Gastrocnemius medialis (tissue), 4 donors: ENCODE measurements around the gene CCDC187. TPM values are rescaled to one million over a fixed set of nuclear protein-coding genes. Genes with fewer than 3 reads are reported as not detected.
A peak's percentile ranks its signal among the peaks of the same experiment; 100 is the strongest.

Experiments used
- ATAC-seq, 2 donors: fragments of 150-250 bp; one replicate each; pipeline ENCODE4 v1.9.1; 2016
- DNase-seq, 2 donors: peaks; one replicate each; pipeline ENCODE4 v3.0.0-alpha.2; 2019
- H3K27ac ChIP-seq, 4 donors: fragments of 200-600 bp; sonication (generic); 1 replicate in 1 of 4; 2 replicates in 3 of 4; pipeline ENCODE4 v1.5.1; 2016 to 2018; ENCODE audit warnings: mild to moderate bottlenecking in 2 of 4, moderate library complexity in 1 of 4
- H3K27me3 ChIP-seq, 3 donors: fragments of 200-600 bp; sonication (generic) in 2 of 3; 1 replicate in 1 of 3; 2 replicates in 2 of 3; pipeline versions ENCODE4 v1.5.1 to v1.6.0; 2016 to 2019; ENCODE audit warnings: mild to moderate bottlenecking in 1 of 3, moderate library complexity in 1 of 3
- H3K36me3 ChIP-seq, 2 donors: fragments of 200-600 bp; sonication (generic) in 1 of 2; one replicate each; pipeline ENCODE4 v1.5.1; 2017 to 2018
- H3K4me1 ChIP-seq, 2 donors: fragments of 200-600 bp; sonication (generic) in 1 of 2; one replicate each; pipeline ENCODE4 v1.5.1; 2016 to 2017; ENCODE audit warnings: mild to moderate bottlenecking in 2 of 2
- H3K4me3 ChIP-seq, 4 donors: fragments of 200-600 bp; sonication (generic) in 3 of 4; 1 replicate in 1 of 4; 2 replicates in 3 of 4; pipeline ENCODE4 v1.5.1; 2016 to 2019; ENCODE audit warnings: mild to moderate bottlenecking in 2 of 4
- H3K9me3 ChIP-seq, 3 donors: fragments of 200-600 bp; sonication (generic) in 2 of 3; 1 replicate in 1 of 3; 2 replicates in 2 of 3; pipeline ENCODE4 v1.5.1; 2016 to 2019
- POLR2A ChIP-seq, 2 donors: fragments of 450-650 bp; IDR thresholded peaks; one replicate each; pipeline ENCODE4 v1.6.1; 2017; ENCODE audit warnings: antibody characterized with exemption in 2 of 2, mild to moderate bottlenecking in 2 of 2, moderate library complexity in 2 of 2
- in situ Hi-C, 4 donors: fragments of 200-750 bp; cut with MboI; loops; one replicate each; pipeline versions ENCODE4 v1.15.0 to v1.8.0; 2017; ENCODE audit warnings: low sequenced_read_pairs in 4 of 4
- intact Hi-C: fragments of 100-400 bp; cut with DNase I; formaldehyde crosslinking; loops from one replicate; pipeline ENCODE4 v1.15.1; 2023; ENCODE audit warnings: low total_unique reads
- total RNA-seq, 4 donors: library from RNA; depleted of rRNA; stranded (reverse); fragments of >200 nt; gene quantifications; one replicate each; pipeline versions ENCODE4 v1.1.0 to v1.2.3, GENCODE V29; 2016
- TF ChIP-seq, protein P1 (sequence below), 5 experiments: fragments of 450-650 bp in 3 of 5; fragments of 200-600 bp in 2 of 5; sonication (generic) in 2 of 5; IDR thresholded peaks in 4 of 5; conservative IDR thresholded peaks in 1 of 5; 1 replicate in 4 of 5; 2 replicates in 1 of 5; pipeline ENCODE4 v1.5.1; 2016 to 2019; ENCODE audit warnings: antibody characterized with exemption in 5 of 5, mild to moderate bottlenecking in 3 of 5, moderate library complexity in 3 of 5

Gene CCDC187
- total RNA-seq, 4 donors from 2014 or later = not detected

- Histone ChIP-seq H3K27me3 (no peaks in the 10 kb centered on the region), H3K4me1 (peaks cover 21 to 28% of the 10 kb centered on the region in 2 donors), H3K36me3 (no peaks in the 10 kb centered on the region), H3K9me3 (no peaks in the 10 kb centered on the region), H3K4me3 (peak overlapping the region; percentile 67 to 99 (median 83)), H3K27ac (no peak overlapping the region)
- in situ Hi-C loops = no loop called here
- TF ChIP-seq POLR2A (IDR thresholded peaks at IDR 0.05) = no peak
- TF ChIP-seq, protein P1, sequence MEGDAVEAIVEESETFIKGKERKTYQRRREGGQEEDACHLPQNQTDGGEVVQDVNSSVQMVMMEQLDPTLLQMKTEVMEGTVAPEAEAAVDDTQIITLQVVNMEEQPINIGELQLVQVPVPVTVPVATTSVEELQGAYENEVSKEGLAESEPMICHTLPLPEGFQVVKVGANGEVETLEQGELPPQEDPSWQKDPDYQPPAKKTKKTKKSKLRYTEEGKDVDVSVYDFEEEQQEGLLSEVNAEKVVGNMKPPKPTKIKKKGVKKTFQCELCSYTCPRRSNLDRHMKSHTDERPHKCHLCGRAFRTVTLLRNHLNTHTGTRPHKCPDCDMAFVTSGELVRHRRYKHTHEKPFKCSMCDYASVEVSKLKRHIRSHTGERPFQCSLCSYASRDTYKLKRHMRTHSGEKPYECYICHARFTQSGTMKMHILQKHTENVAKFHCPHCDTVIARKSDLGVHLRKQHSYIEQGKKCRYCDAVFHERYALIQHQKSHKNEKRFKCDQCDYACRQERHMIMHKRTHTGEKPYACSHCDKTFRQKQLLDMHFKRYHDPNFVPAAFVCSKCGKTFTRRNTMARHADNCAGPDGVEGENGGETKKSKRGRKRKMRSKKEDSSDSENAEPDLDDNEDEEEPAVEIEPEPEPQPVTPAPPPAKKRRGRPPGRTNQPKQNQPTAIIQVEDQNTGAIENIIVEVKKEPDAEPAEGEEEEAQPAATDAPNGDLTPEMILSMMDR (IDR thresholded peaks at IDR 0.05 in 4 of 5, conservative IDR thresholded peaks at IDR 0.05 in 1 of 5) = no peak
- no peak for ATAC-seq
- intact Hi-C loops = loop anchor here (10.0 kb wide), 2 partner anchors 280 to 340 kb away; partner anchors contain the start of genes CAMSAP1 and UBAC1
- DNase-seq = no peak
Measured at GRCh38 chr9:136244122-136244968, 59.5 kb downstream of the CCDC187 start.

GRCh38 chr9:136243631-136244030 is 60.3 kb downstream of the CCDC187 start:
- TF ChIP-seq POLR2A (IDR thresholded peaks at IDR 0.05) = no peak
- ATAC-seq (no peak), DNase-seq (no peak)
- H3K27me3 ChIP-seq = no peaks in the 10 kb centered on the region
- H3K9me3 ChIP-seq = no peaks in the 10 kb centered on the region
- no peak overlapping the region for H3K27ac ChIP-seq
- in situ Hi-C loops = no loop called here
- no peak overlapping the region for H3K4me3 ChIP-seq
- H3K36me3 ChIP-seq = no peaks in the 10 kb centered on the region
- intact Hi-C loops = loop anchor here (10.0 kb wide), 2 partner anchors 279 to 339 kb away; partner anchors contain the start of genes CAMSAP1 and UBAC1
- peaks cover 21 to 28% of the 10 kb centered on the region in 2 donors for H3K4me1 ChIP-seq

DNA sequence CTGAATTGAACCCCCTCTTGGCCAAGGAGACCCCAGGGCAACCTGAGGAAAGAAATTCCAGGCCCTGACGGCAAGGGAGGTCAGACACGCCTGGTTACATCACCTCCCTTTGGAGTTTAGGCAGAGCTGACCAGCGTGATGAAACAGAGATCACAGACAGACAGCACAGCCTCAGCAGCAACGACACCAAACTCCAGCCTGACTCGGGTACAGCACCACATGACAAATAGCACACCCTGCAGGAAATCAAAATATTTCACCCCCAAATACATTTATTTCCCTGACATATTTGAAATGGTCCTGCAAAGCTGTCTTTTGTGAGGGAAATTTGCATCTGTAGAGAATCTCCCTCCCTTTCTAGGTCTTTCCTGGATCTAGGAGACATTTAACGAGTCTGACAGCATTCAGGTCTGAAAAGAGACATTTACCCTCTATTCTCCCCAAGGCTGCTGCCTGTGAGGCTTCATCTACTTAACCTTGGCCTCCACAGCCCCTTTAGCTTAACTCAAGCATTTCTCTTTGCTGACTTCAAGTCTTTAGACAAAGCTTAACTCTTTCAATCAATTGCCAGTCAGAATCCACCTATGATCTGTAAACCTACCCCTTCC is 60.9 kb downstream of the CCDC187 start:
- in situ Hi-C loops (no loop called here), intact Hi-C loops (loop anchor here (10.0 kb wide), 2 partner anchors 278 to 338 kb away; partner anchors contain the start of genes CAMSAP1 and UBAC1)
- Histone ChIP-seq H3K4me1 (peaks cover 21 to 28% of the 10 kb centered on the region in 2 donors), H3K36me3 (no peaks in the 10 kb centered on the region), H3K27ac (no peak overlapping the region), H3K27me3 (no peaks in the 10 kb centered on the region), H3K4me3 (no peak overlapping the region), H3K9me3 (no peaks in the 10 kb centered on the region)
- TF ChIP-seq, protein P1 (IDR thresholded peaks at IDR 0.05 in 4 of 5, conservative IDR thresholded peaks at IDR 0.05 in 1 of 5) = no peak
- no peak for TF ChIP-seq POLR2A (IDR thresholded peaks at IDR 0.05)
- DNase-seq = no peak
- ATAC-seq = no peak

DNA sequence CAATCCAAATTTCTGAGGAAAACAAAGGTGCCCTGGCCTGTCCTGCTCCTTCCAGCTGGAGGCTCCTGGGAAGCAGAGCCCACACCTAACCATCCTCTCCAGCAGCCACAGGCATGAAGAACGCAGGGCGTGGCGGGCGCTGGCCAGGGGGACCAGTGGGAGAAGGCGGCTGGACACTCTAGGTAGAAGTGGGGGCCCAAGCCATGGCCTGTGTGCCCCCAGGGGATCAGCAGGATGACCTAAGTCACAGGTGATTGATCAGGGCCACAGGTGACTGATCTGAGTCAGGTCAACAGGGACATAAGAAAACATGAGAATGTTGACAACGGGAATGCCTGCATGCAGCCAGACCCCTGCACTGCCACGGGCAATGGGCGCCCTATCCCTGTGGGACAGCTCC is 61.6 kb downstream of the CCDC187 start:
- Histone ChIP-seq H3K9me3 (no peaks in the 10 kb centered on the region), H3K36me3 (no peaks in the 10 kb centered on the region), H3K4me3 (no peak overlapping the region), H3K27ac (no peak overlapping the region), H3K27me3 (no peaks in the 10 kb centered on the region), H3K4me1 (peaks cover 21 to 28% of the 10 kb centered on the region in 2 donors)
- DNase-seq (no peak), ATAC-seq (no peak)
- TF ChIP-seq, protein P1 (IDR thresholded peaks at IDR 0.05 in 4 of 5, conservative IDR thresholded peaks at IDR 0.05 in 1 of 5) = no peak
- TF ChIP-seq POLR2A (IDR thresholded peaks at IDR 0.05) = no peak
- intact Hi-C loops (loop anchor here (10.0 kb wide), 2 partner anchors 277 to 337 kb away; partner anchors contain the start of genes CAMSAP1 and UBAC1), in situ Hi-C loops (no loop called here)

DNA sequence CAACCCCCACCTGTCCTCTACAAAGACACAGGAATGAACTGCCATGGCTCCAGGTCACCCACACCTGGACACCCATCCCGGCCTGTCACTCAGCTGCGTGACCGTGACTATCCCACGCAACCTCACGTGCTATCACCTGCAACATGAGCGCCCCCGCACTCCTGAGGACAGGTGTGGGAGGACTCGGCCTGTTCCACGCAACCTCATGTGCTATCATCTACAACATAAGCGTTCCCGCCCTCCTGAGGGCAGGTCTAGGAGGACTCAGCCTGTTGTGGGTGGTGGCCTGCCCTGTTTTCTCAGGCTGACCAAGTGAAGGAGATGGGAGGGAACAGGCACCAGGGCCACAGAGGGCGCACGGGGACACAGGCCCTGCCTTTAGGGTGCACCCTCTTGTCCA is 62.4 kb downstream of the CCDC187 start:
- DNase-seq (no peak), ATAC-seq (no peak)
- intact Hi-C loops (loop anchor here (10.0 kb wide), 2 partner anchors 277 to 337 kb away; partner anchors contain the start of genes CAMSAP1 and UBAC1), in situ Hi-C loops (no loop called here)
- Histone ChIP-seq H3K4me3 (no peak overlapping the region), H3K27me3 (no peaks in the 10 kb centered on the region), H3K4me1 (peaks cover 21 to 28% of the 10 kb centered on the region in 2 donors), H3K9me3 (no peaks in the 10 kb centered on the region), H3K36me3 (peaks cover 0 to under 1% of the 10 kb centered on the region in 2 donors), H3K27ac (no peak overlapping the region)
- TF ChIP-seq, protein P1 (IDR thresholded peaks at IDR 0.05 in 4 of 5, conservative IDR thresholded peaks at IDR 0.05 in 1 of 5) = no peak
- TF ChIP-seq POLR2A (IDR thresholded peaks at IDR 0.05) = no peak
